ENCODE results near the gene TAAR2. TPM values are rescaled to one million over a fixed set of nuclear protein-coding genes. Genes with fewer than 3 reads are reported as not detected.

TAAR2 gene
- total and polyA plus RNA-seq, 11 donors: not detected

- TF ChIP-seq POLR2A (IDR thresholded peaks at IDR 0.05): no peak
- TF ChIP-seq CTCF (IDR thresholded peaks at IDR 0.05): no peak
- ATAC-seq (no peak), DNase-seq (no peak)
- 69 to 87% (median 79%) methylated on average over 4 of the region's 4 CpGs for WGBS, 4 donors
- intact Hi-C loops (cut with DNase I): no loop called here
- Histone ChIP-seq H3K27ac (no peak overlapping the region), H3K27me3 (peaks cover 0 to 16% (median 0%) of the 10 kb centered on the region in 9 donors), H3K4me3 (no peak overlapping the region), H3K36me3 (no peaks in the 10 kb centered on the region), H3K4me1 (no peaks in the 10 kb centered on the region), H3K9me3 (peaks cover 0 to 9% (median 0%) of the 10 kb centered on the region in 12 donors)
These were observed 10.7 kb upstream of the TAAR2 start for GRCh38 chr6:132634796-132635195.

- intact Hi-C loops (cut with DNase I): no loop called here
- H3K4me1 ChIP-seq: no peaks in the 10 kb centered on the region
- no peaks in the 10 kb centered on the region for H3K36me3 ChIP-seq
- no peak for TF ChIP-seq CTCF (IDR thresholded peaks at IDR 0.05)
- no peak for TF ChIP-seq POLR2A (IDR thresholded peaks at IDR 0.05)
- DNase-seq: no peak
- ATAC-seq: no peak
- H3K9me3 ChIP-seq: peaks cover 0 to 9% (median 0%) of the 10 kb centered on the region in 12 donors
- H3K27me3 ChIP-seq: peaks cover 0 to 16% (median 0%) of the 10 kb centered on the region in 9 donors
- no peak overlapping the region for H3K27ac ChIP-seq
- WGBS, 4 donors: 67 to 79% (median 72%) methylated on average over 2 of the region's 2 CpGs
- H3K4me3 ChIP-seq: no peak overlapping the region
These were observed 9.3 kb upstream of the TAAR2 start for GRCh38 chr6:132633362-132633761.

GRCh38 chr6:132623106-132623845, 799 bp downstream of the TAAR2 start:
- whole genome bisulfite sequencing, 4 donors: 57 to 71% (median 65%) methylated on average over 6 of the region's 6 CpGs
- no peak for ATAC-seq
- Histone ChIP-seq H3K4me3 (no peak overlapping the region), H3K9me3 (peaks cover 0 to 12% (median 2%) of the 10 kb centered on the region in 12 donors), H3K27me3 (peaks cover 0 to 15% (median 0%) of the 10 kb centered on the region in 9 donors), H3K36me3 (no peaks in the 10 kb centered on the region), H3K27ac (no peak overlapping the region), H3K4me1 (no peaks in the 10 kb centered on the region)
- TF ChIP-seq CTCF (IDR thresholded peaks at IDR 0.05): no peak
- TF ChIP-seq POLR2A (IDR thresholded peaks at IDR 0.05): no peak
- intact Hi-C loops (cut with DNase I): no loop called here
- DNase-seq: no peak

- WGBS, 4 donors: 31 to 52% (median 36%) methylated on average over 1 of the region's 1 CpG
- H3K4me1 ChIP-seq: no peaks in the 10 kb centered on the region
- no peak for ATAC-seq
- no peaks in the 10 kb centered on the region for H3K9me3 ChIP-seq
- TF ChIP-seq CTCF (IDR thresholded peaks at IDR 0.05) (no peak), POLR2A (IDR thresholded peaks at IDR 0.05) (no peak)
- H3K27me3 ChIP-seq: peaks cover 0 to 10% (median 0%) of the 10 kb centered on the region in 9 donors
- no peak for DNase-seq
- intact Hi-C loops (cut with DNase I): no loop called here
- H3K27ac ChIP-seq: no peak overlapping the region
- no peak overlapping the region for H3K4me3 ChIP-seq
- no peaks in the 10 kb centered on the region for H3K36me3 ChIP-seq
These were observed 7.4 kb downstream of the TAAR2 start for GRCh38 chr6:132616677-132617076.
